Daoy (cell line): ENCODE measurements around the gene NONO. TPM values are rescaled to one million over a fixed set of nuclear protein-coding genes. Genes with fewer than 3 reads are reported as not detected.
A peak's percentile ranks its signal among the peaks of the same experiment; 100 is the strongest.
"Not testable (repeated sequence)": the region's sequence is repeated elsewhere in the genome, so short reads cannot be mapped to it uniquely, and the experiment has no call there.

Experiments used
- DNase-seq: peaks from one replicate; pipeline ENCODE4 v3.0.0-alpha.2; 2015; ENCODE audit warnings: low read depth
- total RNA-seq: library from RNA; depleted of rRNA; stranded (reverse); fragments of >200 nt; shearing (Covaris generic); gene quantifications from 2 replicates; pipeline ENCODE4 v1.2.3, GENCODE V29; 2014; rRNA removed

The NONO gene, protein sequence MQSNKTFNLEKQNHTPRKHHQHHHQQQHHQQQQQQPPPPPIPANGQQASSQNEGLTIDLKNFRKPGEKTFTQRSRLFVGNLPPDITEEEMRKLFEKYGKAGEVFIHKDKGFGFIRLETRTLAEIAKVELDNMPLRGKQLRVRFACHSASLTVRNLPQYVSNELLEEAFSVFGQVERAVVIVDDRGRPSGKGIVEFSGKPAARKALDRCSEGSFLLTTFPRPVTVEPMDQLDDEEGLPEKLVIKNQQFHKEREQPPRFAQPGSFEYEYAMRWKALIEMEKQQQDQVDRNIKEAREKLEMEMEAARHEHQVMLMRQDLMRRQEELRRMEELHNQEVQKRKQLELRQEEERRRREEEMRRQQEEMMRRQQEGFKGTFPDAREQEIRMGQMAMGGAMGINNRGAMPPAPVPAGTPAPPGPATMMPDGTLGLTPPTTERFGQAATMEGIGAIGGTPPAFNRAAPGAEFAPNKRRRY
- 413 and 418 TPM in 2 replicates for total RNA-seq

DNA sequence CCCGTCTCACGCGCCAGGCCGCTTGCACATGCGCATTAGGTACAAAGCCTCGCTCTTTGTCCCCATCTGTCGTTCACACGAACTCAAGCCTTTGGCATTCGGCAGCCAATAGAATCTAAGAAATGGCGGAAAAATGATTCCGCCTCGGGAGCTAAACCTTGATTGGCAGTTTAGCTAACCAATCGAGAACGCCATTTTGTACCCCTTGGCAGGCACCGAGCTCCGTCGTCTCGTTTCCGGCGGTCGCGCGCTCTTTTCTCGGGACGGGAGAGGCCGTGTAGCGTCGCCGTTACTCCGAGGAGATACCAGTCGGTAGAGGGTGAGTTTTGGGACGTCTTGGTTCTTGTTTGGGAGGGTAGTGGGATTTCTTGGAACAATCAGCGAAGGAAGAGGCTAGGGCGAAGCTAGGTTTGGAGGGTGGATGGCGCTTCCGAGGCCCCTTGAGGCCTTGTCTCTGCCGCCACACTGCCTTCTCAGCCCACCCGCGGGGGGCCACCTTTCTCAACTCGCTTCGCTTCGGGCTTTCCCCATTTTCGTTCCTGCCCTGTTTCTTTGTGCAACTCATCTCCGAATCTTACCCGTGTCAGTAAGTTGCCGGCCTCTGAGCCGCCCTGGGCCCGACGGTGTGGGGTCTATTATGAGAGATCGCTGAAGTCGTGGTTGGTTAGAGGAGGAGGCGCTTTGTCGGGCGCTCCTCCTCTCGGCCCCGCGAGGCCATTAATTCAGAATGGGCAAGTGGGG lies at the start of gene NONO:
TSS of gene NONO (plus strand) at position 233 of the 741 bp plus-strand sequence. CDS start 7,003 bp downstream, outside the sequence.
- peak; percentile 94 for DNase-seq

DNA sequence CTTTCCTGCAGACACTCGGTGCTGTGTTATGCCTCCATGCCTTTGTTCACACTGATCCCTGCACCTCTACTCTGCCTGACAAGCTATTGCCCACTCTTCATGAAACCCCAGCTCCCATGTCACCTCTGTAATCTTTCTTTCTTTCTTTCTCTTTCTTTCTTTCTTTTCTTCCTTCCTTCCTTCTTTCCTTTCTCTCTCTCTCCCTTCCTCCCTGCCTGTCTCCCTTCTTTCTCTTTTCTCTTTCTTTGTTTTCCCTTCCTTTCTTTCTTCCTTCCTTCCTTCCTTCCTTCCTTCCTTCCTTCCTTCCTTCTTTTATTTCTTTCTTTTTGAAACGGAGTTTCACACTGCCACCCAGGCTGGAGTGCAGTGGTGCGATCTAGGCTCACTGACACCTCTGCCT lies 48.0 kb upstream of the NONO start:
- no peak for DNase-seq

DNA sequence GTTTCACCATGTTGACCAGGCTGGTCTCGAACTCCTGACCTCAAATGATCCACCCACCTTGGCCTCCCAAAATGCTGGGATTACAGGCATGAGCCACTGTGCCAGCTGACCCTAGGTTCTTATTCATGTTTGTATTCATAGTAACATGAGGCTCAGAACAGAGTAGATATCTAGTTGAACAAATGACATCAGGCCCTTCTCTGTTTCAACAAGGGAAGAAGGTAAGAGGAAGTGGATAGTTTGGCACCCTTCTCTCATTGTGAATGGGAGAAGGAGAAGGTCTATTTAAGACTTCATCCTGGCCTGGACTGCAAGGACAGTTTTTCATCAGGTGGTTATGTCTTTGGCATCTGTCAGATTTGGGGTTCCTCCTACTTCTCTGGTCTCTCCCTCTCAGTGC lies 46.6 kb upstream of the NONO start:
- DNase-seq, result no peak

DNA sequence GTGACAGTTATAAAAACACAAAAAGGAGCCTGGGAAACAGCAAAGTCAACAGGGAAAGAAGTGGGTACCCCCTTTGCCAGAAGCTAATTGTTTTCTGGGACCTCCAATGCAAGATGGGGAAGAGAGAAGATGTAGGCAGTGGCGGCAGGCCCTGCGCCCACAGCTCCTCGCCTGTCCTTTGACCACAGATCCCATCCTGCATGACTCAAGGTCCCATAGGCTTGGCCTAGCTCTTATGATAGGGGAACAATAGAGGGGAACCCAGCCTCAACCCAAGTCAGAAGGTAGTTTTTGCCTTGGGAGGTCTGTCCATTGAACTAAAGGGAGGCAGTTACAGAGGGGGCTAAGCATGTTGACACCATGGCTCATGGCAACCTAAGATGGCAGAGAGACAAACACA lies 43.7 kb upstream of the NONO start:
- DNase-seq, result no peak

DNA sequence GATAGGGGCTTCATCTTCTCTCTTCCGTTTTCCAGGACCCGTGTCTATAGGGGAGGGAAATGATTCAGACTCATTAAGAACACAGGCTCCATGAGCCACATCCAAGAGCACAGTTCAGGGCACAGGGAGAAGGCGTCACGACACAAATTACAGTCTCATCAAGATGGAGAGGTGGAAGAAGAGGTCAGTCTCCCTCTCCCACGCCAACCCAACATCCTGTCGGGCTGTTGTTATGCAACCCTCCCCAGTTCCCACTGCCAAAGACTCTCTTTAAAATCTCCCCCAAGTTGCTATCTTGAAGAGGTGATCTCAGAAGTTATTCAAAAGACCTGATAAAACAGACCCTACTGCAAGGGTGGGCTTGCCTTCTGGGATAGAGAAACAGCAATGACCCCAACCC lies 42.1 kb upstream of the NONO start:
- DNase-seq, result no peak

DNA sequence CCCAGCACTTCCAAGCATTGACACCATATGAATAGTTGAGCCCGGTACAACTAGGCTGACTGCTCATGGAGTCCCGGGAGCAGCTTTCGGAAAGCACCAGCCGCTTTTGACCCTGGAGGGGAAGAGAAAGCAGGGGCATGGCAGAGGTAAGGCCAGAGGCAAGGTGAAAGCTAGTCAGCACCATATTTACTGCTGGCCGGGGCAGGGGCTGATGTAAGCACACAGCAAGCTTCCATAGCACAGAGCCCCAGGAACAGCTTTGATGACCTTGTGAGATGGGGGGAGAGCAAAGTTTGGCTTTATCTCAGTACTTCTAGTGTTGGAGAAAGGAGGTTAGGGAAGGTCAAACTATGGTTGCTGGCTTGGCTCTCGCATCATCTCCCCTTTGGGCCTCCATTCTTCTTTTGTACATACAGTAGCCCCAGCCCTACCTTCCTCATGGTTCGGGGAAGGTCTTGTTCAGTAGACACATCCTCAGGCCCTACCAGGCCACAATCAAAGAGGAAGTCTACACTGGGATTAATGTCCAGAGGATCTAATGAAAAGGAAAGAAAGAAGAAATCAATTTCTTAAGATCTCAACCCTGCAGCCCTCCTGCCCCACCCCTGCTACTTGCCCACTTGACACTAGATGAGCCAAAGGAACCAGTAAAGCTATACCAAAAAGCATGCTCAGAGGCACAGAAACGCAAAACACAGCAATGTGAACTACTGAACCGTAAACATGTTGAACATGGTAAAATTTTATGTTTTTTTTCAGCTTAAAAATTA lies 38.9 kb upstream of the NONO start:
- DNase-seq, result no peak

DNA sequence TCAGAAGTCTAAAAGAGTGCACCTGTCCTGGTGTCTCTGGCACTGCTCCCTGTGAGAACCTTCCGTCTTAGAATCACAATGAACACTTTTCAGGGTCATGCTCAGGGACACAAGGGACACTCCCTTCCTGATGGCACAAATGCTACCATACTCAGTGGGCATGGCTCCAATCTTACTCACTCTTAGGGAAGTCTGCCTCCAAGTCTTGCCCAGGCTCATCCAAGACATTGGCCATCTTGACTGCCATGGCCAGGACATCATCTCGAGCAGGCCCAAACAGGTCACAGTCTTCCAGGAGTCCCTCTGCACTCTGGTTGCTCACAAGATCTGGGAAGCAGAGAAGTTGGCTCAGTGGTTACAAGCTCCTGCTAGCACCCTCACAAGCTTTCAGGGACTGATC lies 38.3 kb upstream of the NONO start:
- no peak for DNase-seq

DNA sequence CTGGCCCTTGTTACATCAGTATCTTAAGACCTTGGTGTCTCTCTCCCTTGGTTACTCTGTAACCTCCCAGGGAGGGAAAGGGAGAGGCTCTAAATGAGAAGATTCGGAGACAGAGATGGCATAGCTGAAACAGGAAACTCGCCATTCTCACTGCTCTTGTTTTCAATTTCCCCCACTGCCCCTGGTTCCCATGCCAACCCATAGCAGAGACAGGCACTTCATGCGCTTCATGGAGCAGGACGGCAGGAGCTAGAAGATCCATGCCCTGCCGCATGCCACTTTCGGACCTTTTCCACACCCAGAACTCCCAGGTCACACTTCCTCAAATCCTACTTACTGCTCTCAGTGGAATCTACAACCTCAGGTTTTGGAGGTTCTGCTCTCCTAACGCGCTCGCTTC lies 32.6 kb upstream of the NONO start:
- DNase-seq, result no peak

DNA sequence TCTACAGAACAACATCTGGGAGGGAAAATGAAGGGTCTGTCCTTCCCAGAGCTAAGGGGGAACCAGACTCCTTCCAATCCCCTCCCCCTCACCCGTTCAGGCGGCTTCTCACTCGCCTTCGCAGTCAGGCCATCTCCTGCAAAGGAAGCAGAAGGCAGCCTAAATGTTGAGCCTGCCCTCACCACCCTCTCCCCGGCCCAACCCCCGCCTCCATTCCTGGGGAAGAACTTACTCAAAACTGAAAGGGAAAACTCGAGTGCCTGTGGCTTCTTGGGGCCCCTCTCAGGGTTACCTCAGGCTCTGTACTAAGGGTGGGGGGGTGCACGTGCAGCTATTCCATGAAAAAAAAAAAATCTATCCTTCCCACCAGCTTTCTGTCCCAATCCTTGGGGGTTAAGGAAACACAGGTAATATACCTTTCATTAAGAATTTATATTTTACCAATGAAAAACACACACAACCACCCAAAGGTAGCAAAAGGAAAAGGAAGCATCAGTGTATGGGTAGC lies 31.9 kb upstream of the NONO start:
- DNase-seq, result no peak

DNA sequence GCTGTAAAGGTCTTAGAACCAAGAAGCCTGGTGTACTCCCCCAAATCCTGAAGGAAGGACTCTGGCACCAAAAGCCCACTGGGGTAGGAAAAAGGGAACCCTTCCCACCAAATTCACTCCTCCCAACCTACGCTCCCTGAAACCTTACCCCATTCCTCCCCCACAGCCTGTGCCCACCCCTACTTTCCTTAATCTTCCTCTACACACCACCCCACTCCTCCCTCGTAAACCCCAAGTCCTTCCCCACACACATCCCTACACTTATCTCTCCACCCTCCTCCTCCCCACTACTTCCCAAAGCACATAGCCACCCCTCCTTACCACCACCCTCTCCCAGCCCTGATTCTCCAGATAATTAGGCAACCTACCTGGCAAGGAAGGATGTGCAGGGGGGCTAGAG lies 31.2 kb upstream of the NONO start:
- no peak for DNase-seq

DNA sequence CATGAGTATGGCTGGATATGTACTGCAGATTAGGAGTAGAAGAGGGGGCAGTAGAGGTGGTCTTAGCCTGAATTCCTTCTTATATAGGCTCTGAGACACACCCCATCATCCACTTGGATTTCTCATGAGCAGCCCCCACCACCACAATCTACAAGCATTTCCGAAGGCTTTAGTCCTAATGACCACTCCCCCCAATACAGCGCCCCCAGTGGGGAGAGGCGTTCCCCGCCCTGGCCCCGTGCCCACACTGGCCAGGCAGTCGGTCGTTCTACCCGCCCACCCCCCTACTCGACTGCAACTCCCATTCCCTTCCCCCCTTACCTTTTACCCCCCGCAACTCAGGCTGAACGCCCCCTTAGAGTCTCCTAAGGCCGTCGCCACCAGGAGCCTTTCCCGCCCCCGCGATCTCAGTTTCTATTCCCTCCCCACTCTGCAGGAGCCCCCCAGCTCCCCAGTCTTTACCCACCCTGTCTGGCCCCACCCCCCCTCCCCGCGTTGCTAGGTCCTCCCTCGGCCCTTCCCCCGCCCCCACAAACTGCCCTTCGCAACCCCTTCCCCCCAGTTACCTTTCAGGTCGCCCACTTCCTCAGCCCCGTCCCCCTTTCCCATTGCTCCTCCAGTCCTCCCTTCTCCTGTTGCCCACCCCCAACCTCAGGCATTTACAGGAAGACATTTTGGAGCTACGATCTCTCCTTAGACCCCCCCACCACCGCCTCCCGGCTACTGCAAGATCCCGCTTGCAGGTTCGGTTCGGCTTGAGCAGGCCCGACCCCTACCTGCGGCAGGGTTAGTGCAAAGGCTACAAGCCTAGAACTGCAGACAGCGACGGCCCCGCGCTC lies 30.0 kb upstream of the NONO start:
- peak; percentile 43 for DNase-seq

DNA sequence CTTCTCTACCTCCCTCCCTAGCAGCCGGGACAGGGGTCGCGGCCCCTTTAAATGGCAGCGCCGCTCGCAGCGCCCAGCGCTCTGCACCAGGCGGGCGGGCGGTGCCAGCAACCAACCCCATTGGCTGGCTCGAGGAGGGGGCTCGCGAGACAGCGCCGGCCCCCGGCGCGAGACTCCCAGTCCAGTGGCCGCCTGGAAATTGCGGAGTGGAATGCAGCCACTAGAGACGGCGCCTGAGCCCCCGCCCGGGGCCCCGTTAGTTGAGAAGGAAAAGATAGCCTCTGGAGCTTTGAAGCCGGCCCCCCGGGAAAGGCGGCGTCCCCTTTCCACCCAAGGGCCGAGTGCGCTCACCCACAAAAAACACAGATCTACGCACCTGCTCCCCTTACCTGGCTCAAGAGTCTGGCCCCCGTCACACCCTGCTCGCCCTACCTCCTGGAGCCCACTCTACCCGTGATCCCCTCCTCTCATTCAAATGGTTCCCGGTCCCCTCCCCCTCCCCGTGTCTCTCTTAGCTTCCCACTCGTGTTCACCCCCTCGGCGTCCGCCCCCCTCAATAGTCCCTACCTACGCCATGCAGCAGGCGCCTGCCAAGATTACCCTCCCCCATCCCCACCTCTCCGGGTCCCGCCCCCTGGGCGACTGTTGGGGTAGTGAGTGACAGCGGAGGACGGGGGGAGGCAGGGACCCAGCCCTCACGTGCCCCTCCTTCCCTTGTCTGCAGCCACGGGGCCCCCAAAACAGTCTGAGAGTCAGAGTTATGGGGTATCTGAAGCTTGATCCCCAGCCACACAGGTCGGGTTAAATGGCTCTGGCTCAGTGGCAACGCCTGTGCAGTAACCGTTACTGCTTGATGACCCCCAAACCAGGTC lies 29.1 kb upstream of the NONO start, which contains the start of gene ZMYM3:
TSS of gene ZMYM3 (minus strand) at position 49 of the 872 bp plus-strand sequence. CDS start 885 bp downstream, outside the sequence.
- peak; percentile 89 for DNase-seq

DNA sequence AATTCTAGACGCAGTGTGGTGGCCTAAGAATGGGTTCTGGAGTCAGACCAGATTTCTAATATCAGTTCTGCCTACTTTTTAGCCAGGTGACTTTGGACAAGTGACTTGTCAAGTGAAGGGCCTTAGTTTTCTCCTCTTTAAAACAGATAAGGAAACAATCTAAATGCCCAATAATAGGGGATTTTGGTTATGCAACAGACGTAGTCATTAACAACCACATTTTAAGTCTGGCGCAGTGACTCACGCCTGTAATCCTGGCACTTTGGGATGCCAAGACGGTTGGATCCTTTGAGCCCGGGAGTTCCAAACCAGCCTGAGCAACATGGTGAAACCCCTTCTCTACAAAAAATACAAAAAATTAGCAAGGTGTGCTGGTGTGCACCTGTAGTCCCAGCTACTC lies 27.4 kb upstream of the NONO start:
- DNase-seq, result no peak

DNA sequence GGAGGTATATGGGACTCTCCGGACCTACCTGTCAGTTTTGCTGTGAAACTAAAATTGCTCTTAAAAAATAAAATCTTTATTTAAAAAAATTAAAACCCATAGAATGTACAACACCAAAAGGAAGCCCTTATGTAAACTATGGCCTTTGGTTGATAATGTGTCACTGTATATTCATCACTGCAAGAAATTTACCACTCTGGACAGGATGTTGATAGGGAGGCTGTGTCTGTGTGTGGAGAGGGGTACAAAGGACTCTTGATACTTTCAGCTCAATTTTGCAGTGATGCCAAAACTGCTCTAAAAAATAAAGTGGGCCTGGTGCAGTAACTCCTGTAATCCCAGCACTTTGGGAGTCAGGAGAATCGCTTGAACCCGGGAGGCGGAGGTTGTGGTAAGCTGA lies 26.6 kb upstream of the NONO start:
- DNase-seq, result no peak

DNA sequence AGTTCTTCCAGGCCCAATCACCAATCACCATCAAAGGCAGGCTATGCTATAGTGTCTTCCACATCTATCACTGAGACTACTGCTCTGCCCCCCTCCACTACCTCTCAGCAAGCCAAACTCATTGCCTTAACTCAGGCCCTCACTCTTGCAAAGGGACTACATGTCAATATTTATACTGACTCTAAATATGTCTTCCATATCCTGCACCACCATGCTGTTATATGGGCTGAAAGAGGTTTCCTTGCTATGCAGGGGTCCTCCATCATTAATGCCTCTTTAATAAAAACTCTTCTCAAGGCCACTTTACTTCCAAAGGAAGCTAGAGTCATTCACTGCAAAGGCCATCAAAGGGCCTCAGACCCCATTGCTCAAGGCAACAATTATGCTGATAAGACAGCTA lies 14.8 kb upstream of the NONO start:
- DNase-seq, result not testable (repeated sequence)

DNA sequence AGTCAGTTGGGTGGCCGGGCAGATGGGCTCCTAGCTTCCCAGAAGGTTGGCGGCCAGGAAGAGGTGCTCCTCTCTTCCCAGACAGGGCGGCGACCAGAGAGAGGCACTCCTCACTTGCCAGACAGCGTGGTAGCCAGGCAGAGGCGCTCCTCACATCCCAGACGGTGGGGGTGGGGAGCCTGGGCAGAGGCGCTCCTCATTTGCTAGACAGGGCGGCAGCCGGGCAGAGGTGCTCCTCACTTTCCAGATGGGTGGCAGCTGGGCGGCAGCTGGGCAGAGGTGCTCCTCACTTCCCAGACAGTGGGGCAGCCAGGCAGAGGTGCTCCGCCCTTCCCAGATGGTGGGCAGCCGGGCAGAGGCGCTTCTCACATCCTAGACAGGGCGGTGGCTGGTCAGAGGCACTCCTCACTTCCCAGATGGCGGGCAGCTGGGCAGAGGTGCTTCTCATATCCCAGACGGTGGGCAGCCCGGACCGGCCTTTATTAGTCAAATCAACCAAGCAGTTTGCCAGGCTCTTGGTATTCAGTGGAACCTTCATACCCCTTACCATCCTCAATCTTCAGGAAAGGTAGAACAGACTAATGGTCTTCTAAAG lies 13.5 kb upstream of the NONO start:
- DNase-seq, result no peak

DNA sequence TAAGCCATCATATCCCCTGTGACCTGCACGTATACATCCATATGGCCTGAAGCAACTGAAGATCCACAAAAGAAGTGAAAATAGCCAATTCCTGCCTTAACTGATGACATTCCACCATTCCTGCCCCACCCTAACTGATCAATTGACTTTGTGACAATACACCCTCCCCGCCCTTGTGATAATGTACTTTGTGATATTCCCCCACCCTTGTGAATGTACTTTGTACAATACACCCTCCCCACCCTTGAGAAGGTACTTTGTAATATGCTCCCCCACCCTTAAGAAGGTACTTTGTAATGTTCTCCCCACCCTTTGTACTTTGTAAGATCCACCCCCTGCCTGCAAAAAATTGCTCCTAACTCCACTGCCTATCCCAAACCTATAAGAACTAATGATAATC lies 11.1 kb upstream of the NONO start:
- DNase-seq, result not testable (repeated sequence)

DNA sequence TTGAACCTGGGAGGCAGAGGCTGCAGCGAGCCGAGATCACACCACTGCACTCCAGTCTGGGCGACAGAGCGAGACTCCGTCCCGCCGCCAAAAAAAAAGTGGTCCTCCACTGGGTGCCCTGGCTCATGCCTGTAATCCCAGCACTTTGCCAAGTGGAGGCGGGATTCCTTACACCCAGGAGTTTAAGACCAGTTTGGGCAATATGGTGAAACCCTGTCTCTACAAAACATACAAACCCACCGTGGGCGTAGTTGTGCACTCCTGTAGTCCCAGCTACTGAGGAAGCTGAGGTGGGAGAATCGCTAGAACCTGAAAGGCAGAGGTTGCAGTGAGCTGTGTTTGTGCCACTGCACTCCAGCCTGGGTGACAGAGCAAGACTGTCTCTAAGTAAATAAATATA lies 2.1 kb upstream of the NONO start:
- not testable (repeated sequence) for DNase-seq
